H1 (cell line): ENCODE results near the gene NRXN3. TPM values are rescaled to one million over a fixed set of nuclear protein-coding genes. Genes with fewer than 3 reads are reported as not detected.

Source experiments
- CHD2 ChIP-seq: IDR thresholded peaks from 2 replicates; pipeline ENCODE4 v1.6.1; 2012; ENCODE audit warnings: low read length, improper control_type of control experiment
- NANOG ChIP-seq: IDR thresholded peaks from 2 replicates; pipeline ENCODE4 v1.6.1; 2011; ENCODE audit warnings: low read length, low read depth, mild to moderate bottlenecking, inconsistent platforms; ENCODE audit not compliant: insufficient read depth, poor library complexity, severe bottlenecking
- polyA plus RNA-seq, 7 experiments: library from polyadenylated mRNA; depleted of rRNA in 3 of 7; stranded (reverse) in 5 of 7; unstranded in 2 of 7; fragments of >200 nt in 5 of 7; fragments of 200-250 nt in 2 of 7; gene quantifications; 1 replicate in 5 of 7; 2 replicates in 1 of 7; 4 replicates in 1 of 7; pipeline versions ENCODE4 v1.2.1 to v1.2.3, GENCODE V29; 2011 to 2013; ENCODE audit warnings: missing spikeins in 2 of 7, mixed read lengths in 2 of 7
- total RNA-seq: library from RNA; stranded (reverse); fragmentation: NEBNext Ultra II Directional; extraction: Animal tissue kit (Norgen Biotek cat#: 25700); gene quantifications from 2 replicates; pipeline ENCODE4 v1.2.1, GENCODE V29; 2021

NRXN3 gene
- total and polyA plus RNA-seq, 2 of the 8 experiments (the other 6 are each of a cell fraction or from before 2014, with no cell fraction given): 2.6 to 4.1 TPM

- TF ChIP-seq NANOG: no peak
- no peak for TF ChIP-seq CHD2
These were observed 1403.3 kb downstream of the NRXN3 start (continued) for GRCh38 chr14:79573486-79573885.
